ENCODE measurements around the gene TBC1D8. TPM values are rescaled to one million over a fixed set of nuclear protein-coding genes. Genes with fewer than 3 reads are reported as not detected.

Gene TBC1D8
- 16.2 and 16.9 TPM in 2 replicates for total RNA-seq (2014; rRNA removed; shearing (Covaris generic))
- polyA plus RNA-seq (2015; cell fraction: cytosol; rRNA removed), result 22.4 and 33.0 TPM in 2 replicates
- 128 and 212 TPM in 2 replicates for polyA plus RNA-seq (2015; cell fraction: nucleus; rRNA removed)

- in situ Hi-C loops (cut with HindIII; ENCODE audit: low pct_unique_long_range_greater_than_20kb, low sequenced_read_pairs), result no loop called here
- peak; percentile 79 for DNase-seq (ENCODE audit: low read depth, low spot score)
Observed at GRCh38 chr2:101151146-101151858, at the start of gene TBC1D8. TBC1D8 (minus strand) TSS chr2:101151382; CDS start chr2:101151253, 129 bp downstream.

GRCh38 chr2:101200676-101201075, 49.5 kb upstream of the TBC1D8 start:
- DNase-seq (ENCODE audit: low read depth, low spot score), result no peak
- in situ Hi-C loops (cut with HindIII; ENCODE audit: low pct_unique_long_range_greater_than_20kb, low sequenced_read_pairs), result no loop called here

- DNase-seq (ENCODE audit: low read depth, low spot score), result no peak
- in situ Hi-C loops (cut with HindIII; ENCODE audit: low pct_unique_long_range_greater_than_20kb, low sequenced_read_pairs), result no loop called here
Observed at GRCh38 chr2:101199251-101199791, 48.1 kb upstream of the TBC1D8 start.

DNA sequence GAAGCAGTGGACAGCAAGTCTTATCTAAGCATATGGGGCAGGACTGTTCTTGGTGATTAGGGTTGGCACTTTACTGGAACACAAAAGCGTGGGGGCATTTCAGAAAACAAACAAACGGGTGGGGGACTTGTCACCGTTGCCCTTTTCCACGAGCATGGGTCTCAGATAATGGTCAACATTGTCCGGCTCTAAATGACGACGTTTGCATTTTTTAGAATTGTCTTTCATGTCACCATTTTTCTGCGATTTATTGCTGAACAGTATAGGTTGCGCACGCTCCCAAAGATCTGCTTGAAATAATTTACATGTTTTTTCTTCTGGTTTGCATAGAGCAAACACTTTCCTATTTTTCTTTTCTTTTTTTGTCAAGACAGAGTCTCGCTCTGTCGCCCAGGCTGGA, 46.6 kb upstream of the TBC1D8 start:
- no peak for DNase-seq (ENCODE audit: low read depth, low spot score)
- in situ Hi-C loops (cut with HindIII; ENCODE audit: low pct_unique_long_range_greater_than_20kb, low sequenced_read_pairs), result no loop called here

GRCh38 chr2:101197215-101197745, 46.1 kb upstream of the TBC1D8 start:
- in situ Hi-C loops (cut with HindIII; ENCODE audit: low pct_unique_long_range_greater_than_20kb, low sequenced_read_pairs), result no loop called here
- peak; percentile 53 for DNase-seq (ENCODE audit: low read depth, low spot score)

GRCh38 chr2:101195871-101196661, 44.9 kb upstream of the TBC1D8 start:
- DNase-seq (ENCODE audit: low read depth, low spot score), result no peak
- in situ Hi-C loops (cut with HindIII; ENCODE audit: low pct_unique_long_range_greater_than_20kb, low sequenced_read_pairs), result no loop called here

DNA sequence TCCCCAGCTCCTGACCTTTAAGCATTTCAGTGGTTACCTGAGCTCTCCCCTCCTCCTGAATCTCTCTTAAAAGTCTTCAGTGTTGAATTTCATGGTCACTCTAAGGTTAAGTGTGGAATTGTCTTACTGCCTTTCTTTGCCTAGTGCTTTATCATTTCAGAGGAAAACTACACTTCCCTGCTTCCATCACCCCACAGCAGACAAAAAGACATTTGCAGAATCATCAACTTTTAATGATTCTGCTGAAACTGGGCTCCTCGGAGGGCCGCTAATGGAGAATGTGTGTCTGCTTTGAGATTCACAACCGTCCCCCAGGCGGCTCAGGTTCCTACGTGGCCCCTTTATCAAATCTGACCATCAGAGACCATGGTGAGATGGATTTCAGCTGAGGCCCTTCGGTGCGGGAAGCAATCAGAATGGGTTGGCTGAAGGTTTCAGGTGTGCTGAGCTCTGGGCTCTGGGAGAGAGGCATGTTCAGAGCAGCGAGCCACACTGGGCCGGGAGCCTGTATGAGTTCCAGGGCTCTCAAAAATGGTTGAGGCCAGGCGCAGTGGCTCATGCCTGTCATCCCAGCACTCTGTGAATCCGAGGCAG, 41.9 kb upstream of the TBC1D8 start:
- in situ Hi-C loops (cut with HindIII; ENCODE audit: low pct_unique_long_range_greater_than_20kb, low sequenced_read_pairs), result no loop called here
- DNase-seq (ENCODE audit: low read depth, low spot score), result no peak

GRCh38 chr2:101190747-101191516, 39.8 kb upstream of the TBC1D8 start:
- DNase-seq (ENCODE audit: low read depth, low spot score), result no peak
- in situ Hi-C loops (cut with HindIII; ENCODE audit: low pct_unique_long_range_greater_than_20kb, low sequenced_read_pairs), result no loop called here

GRCh38 chr2:101188683-101189405, 37.7 kb upstream of the TBC1D8 start:
- peak; percentile 63 for DNase-seq (ENCODE audit: low read depth, low spot score)
- in situ Hi-C loops (cut with HindIII; ENCODE audit: low pct_unique_long_range_greater_than_20kb, low sequenced_read_pairs), result no loop called here

- DNase-seq (ENCODE audit: low read depth, low spot score), result no peak
- in situ Hi-C loops (cut with HindIII; ENCODE audit: low pct_unique_long_range_greater_than_20kb, low sequenced_read_pairs), result no loop called here
Observed at GRCh38 chr2:101187131-101187530, 35.9 kb upstream of the TBC1D8 start.

DNA sequence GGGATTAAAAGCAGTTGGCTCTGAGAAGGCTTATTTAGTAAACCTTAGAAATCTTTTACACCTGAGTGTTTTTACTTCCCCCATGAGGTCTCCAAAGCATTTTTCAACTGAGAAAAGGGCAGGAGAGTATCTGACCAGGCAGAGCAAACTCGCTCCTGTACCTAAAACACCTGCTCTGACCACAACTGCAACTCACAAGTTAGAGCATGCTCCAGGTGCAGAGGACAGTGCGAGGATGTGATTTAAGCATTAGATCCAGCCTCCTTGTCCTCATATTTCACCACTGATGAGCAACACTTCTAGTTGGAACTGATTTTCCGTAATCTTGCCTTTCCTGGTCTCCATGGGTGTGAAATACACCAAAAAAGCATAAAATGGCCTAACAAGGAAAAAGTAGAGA, 34.5 kb upstream of the TBC1D8 start:
- DNase-seq (ENCODE audit: low read depth, low spot score), result no peak
- in situ Hi-C loops (cut with HindIII; ENCODE audit: low pct_unique_long_range_greater_than_20kb, low sequenced_read_pairs), result no loop called here

GRCh38 chr2:101185085-101185484, 33.9 kb upstream of the TBC1D8 start:
- no peak for DNase-seq (ENCODE audit: low read depth, low spot score)
- in situ Hi-C loops (cut with HindIII; ENCODE audit: low pct_unique_long_range_greater_than_20kb, low sequenced_read_pairs), result no loop called here

- DNase-seq (ENCODE audit: low read depth, low spot score), result no peak
- in situ Hi-C loops (cut with HindIII; ENCODE audit: low pct_unique_long_range_greater_than_20kb, low sequenced_read_pairs), result no loop called here
Observed at GRCh38 chr2:101179982-101180381, 28.8 kb upstream of the TBC1D8 start.

GRCh38 chr2:101176803-101177202, 25.6 kb upstream of the TBC1D8 start:
- DNase-seq (ENCODE audit: low read depth, low spot score), result no peak
- in situ Hi-C loops (cut with HindIII; ENCODE audit: low pct_unique_long_range_greater_than_20kb, low sequenced_read_pairs), result no loop called here

- peak; percentile 33 for DNase-seq (ENCODE audit: low read depth, low spot score)
Observed at GRCh38 chr2:101175991-101176390, 24.8 kb upstream of the TBC1D8 start.

DNA sequence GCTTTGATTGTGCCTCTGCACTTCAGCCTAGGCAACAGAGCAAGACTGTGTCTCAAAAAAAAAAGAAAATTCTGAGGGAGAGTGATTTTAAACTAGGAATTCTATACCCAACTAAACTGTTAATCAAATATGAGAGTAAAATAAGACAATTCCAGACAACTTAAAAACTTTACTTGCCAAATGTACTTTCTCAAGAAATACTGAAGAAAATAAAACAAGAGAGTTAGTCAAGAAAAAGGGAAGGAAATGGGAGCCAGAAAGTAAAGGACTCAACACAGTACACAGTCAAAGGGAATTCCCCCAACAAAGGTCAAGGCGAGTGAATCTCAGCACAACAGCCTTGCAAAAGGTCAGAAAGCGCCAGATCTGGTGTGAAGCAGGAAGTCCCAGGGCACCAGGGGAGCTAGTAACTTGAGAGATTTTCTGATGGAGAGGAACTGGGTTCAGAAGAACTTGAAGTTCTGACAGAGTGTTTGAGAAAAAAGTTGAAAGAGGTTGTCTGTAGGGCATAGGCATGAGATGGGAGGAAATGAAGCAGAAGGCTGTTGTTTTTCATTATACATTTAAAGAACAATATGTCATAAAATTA, 22.6 kb upstream of the TBC1D8 start:
- peak; percentile 56 for DNase-seq (ENCODE audit: low read depth, low spot score)
- in situ Hi-C loops (cut with HindIII; ENCODE audit: low pct_unique_long_range_greater_than_20kb, low sequenced_read_pairs), result no loop called here

More at GRCh38 chr2:101175991-101176390, 24.8 kb upstream of the TBC1D8 start:
- in situ Hi-C loops (cut with HindIII; ENCODE audit: low pct_unique_long_range_greater_than_20kb, low sequenced_read_pairs), result no loop called here

Measured in SK-MEL-5 (cell line).